Measurements from ENCODE around the gene NARS2. TPM values are rescaled to one million over a fixed set of nuclear protein-coding genes. Genes with fewer than 3 reads are reported as not detected.

Gene NARS2
- total and polyA plus RNA-seq, 9 of the 15 experiments (the other 6 are each of a cell fraction or from before 2014, with no cell fraction given): 26.8 to 48.0 (median 34.2) TPM

DNA sequence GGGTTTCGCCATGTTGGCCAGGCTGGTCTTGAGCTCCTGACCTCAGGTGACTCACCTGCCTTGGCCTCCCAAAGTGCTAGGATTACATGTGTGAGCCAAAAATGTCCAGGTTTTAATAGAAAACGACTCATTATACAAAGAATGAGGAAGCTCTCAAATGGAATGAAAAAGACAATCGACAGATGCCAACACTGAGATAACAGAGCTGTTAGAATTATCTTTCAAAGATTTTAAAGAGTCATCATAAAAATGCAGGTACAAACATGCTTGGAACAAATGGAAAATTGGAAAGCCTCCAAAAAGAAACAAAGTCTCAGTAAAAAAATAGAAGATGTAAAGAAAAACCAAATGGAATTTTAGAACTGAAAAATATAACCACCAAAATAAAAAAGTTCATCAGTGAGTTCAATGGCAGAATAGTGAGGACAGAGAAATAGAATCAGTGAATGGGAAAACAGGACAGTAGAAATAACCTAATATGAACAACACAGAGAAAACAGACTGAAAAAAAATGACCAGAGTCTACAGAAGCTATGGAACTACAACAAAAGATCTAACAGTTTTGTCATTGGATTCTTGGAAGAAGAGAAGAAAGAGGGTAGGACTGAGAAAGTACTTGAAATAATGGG, 168.0 kb downstream of the NARS2 start (continued):
- TF ChIP-seq E4F1 (CRISPR knock-in tag; IDR thresholded peaks at IDR 0.05; ENCODE audit: borderline replicate concordance): no peak
- peak; percentile 62 for TF ChIP-seq NFIC (IDR thresholded peaks at IDR 0.05)
- TF ChIP-seq MTA1 (IDR thresholded peaks at IDR 0.05; ENCODE audit: borderline replicate concordance): 0 out of 2 replicates have a peak, but pooled peaks have one; percentile 12
- TF ChIP-seq KAT8 (IDR thresholded peaks at IDR 0.05; ENCODE audit: low read depth): no peak
- TF ChIP-seq, protein P1, sequence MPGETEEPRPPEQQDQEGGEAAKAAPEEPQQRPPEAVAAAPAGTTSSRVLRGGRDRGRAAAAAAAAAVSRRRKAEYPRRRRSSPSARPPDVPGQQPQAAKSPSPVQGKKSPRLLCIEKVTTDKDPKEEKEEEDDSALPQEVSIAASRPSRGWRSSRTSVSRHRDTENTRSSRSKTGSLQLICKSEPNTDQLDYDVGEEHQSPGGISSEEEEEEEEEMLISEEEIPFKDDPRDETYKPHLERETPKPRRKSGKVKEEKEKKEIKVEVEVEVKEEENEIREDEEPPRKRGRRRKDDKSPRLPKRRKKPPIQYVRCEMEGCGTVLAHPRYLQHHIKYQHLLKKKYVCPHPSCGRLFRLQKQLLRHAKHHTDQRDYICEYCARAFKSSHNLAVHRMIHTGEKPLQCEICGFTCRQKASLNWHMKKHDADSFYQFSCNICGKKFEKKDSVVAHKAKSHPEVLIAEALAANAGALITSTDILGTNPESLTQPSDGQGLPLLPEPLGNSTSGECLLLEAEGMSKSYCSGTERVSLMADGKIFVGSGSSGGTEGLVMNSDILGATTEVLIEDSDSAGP (CRISPR knock-in tag; IDR thresholded peaks at IDR 0.05): no peak
- TF ChIP-seq RFX1 (IDR thresholded peaks at IDR 0.05): no peak
- peak; percentile 55; the same call in 1 of the 2 replicates for TF ChIP-seq FOXM1 (IDR thresholded peaks at IDR 0.05; ENCODE audit: low read depth)
- TF ChIP-seq FOXM1 (CRISPR knock-in tag; IDR thresholded peaks at IDR 0.05; ENCODE audit: low read depth): no peak
- no peak for TF ChIP-seq PHF21A (IDR thresholded peaks at IDR 0.05; ENCODE audit: borderline replicate concordance, low read depth)
- TF ChIP-seq CREB1 (IDR thresholded peaks at IDR 0.05): no peak
- TF ChIP-seq CREB1 (CRISPR knock-in tag; IDR thresholded peaks at IDR 0.05): no peak
- no peak for TF ChIP-seq MNT (conservative IDR thresholded peaks at IDR 0.05)
- TF ChIP-seq XRCC4 (IDR thresholded peaks at IDR 0.05; ENCODE audit: extremely low read depth, insufficient read depth, insufficient read length): no peak
- TF ChIP-seq, protein P2, sequence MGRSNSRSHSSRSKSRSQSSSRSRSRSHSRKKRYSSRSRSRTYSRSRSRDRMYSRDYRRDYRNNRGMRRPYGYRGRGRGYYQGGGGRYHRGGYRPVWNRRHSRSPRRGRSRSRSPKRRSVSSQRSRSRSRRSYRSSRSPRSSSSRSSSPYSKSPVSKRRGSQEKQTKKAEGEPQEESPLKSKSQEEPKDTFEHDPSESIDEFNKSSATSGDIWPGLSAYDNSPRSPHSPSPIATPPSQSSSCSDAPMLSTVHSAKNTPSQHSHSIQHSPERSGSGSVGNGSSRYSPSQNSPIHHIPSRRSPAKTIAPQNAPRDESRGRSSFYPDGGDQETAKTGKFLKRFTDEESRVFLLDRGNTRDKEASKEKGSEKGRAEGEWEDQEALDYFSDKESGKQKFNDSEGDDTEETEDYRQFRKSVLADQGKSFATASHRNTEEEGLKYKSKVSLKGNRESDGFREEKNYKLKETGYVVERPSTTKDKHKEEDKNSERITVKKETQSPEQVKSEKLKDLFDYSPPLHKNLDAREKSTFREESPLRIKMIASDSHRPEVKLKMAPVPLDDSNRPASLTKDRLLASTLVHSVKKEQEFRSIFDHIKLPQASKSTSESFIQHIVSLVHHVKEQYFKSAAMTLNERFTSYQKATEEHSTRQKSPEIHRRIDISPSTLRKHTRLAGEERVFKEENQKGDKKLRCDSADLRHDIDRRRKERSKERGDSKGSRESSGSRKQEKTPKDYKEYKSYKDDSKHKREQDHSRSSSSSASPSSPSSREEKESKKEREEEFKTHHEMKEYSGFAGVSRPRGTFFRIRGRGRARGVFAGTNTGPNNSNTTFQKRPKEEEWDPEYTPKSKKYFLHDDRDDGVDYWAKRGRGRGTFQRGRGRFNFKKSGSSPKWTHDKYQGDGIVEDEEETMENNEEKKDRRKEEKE (IDR thresholded peaks at IDR 0.05; ENCODE audit: borderline replicate concordance in 1 of 2, control insufficient read depth in 1 of 2, low read depth in 2 of 2, low read length in 1 of 2): no peak
- TF ChIP-seq ZNF589 (CRISPR knock-in tag; IDR thresholded peaks at IDR 0.05; ENCODE audit: low read depth): no peak
- TF ChIP-seq TBP (optimal IDR thresholded peaks at IDR 0.05; ENCODE audit: low read depth, low read length): no peak
- TF ChIP-seq FOXK2 (conservative IDR thresholded peaks at IDR 0.05 in 1 of 2, IDR thresholded peaks at IDR 0.05 in 1 of 2; ENCODE audit: low read depth in 2 of 2): no peak
- no peak for TF ChIP-seq ZNF347 (CRISPR knock-in tag; IDR thresholded peaks at IDR 0.05; ENCODE audit: low read depth)
- TF ChIP-seq MECOM (CRISPR knock-in tag; IDR thresholded peaks at IDR 0.05): no peak
- no peak for TF ChIP-seq ZNF583 (CRISPR knock-in tag; IDR thresholded peaks at IDR 0.05)
- no peak for TF ChIP-seq LARP7 (IDR thresholded peaks at IDR 0.05)

All from K562 (cell line).